CD14-positive monocyte (primary cell): ENCODE measurements around the gene WWC2. TPM values are rescaled to one million over a fixed set of nuclear protein-coding genes. Genes with fewer than 3 reads are reported as not detected.

Experiments used
- DNase-seq, 3 donors: peaks; one replicate each; pipeline ENCODE4 v3.0.0-alpha.2; 2011 to 2022
- H2AFZ ChIP-seq: 2 replicates; pipeline ENCODE4 v1.6.0; 2012; ENCODE audit warnings: mild to moderate bottlenecking, low read depth, low read length, inconsistent platforms; ENCODE audit not compliant: insufficient read depth, poor library complexity, severe bottlenecking
- H3K27ac ChIP-seq, 2 donors: 1 replicate in 1 of 2; 2 replicates in 1 of 2; pipeline ENCODE4 v1.5.1; 2012 to 2013; ENCODE audit warnings: low read length in 2 of 2, control low read depth in 1 of 2, inconsistent platforms in 1 of 2, low read depth in 1 of 2, mild to moderate bottlenecking in 1 of 2
- H3K27me3 ChIP-seq, 2 donors: one replicate each; pipeline versions ENCODE4 v1.6.0 to v1.6.1; 2011 to 2013; ENCODE audit warnings: low read length in 2 of 2; ENCODE audit not compliant: control insufficient read depth in 2 of 2, insufficient read depth in 2 of 2
- H3K36me3 ChIP-seq, 2 donors: replicated peaks in 1 of 2; 1 replicate in 1 of 2; 2 replicates in 1 of 2; pipeline versions ENCODE4 v1.5.1 to v1.6.1; 2012 to 2013; ENCODE audit warnings: low read length in 2 of 2, control low read depth in 1 of 2, inconsistent platforms in 1 of 2, mild to moderate bottlenecking in 1 of 2; ENCODE audit not compliant: insufficient read depth in 2 of 2, control insufficient read depth in 1 of 2
- H3K4me1 ChIP-seq, 2 donors: 1 replicate in 1 of 2; 2 replicates in 1 of 2; pipeline versions ENCODE4 v1.5.1 to v1.6.1; 2012 to 2013; ENCODE audit warnings: low read length in 2 of 2, control low read depth in 1 of 2, inconsistent platforms in 1 of 2, mild to moderate bottlenecking in 1 of 2, moderate library complexity in 1 of 2; ENCODE audit not compliant: insufficient read depth in 2 of 2, control insufficient read depth in 1 of 2
- H3K4me2 ChIP-seq: replicated peaks from 2 replicates; pipeline ENCODE3; 2012; ENCODE audit warnings: low read length, moderate library complexity, mild to moderate bottlenecking; ENCODE audit not compliant: poor library complexity, severe bottlenecking; ENCODE audit errors: extremely low read depth
- H3K4me3 ChIP-seq, 3 experiments: fragments of 200-600 bp in 1 of 3; sonication (generic) in 1 of 3; replicated peaks in 1 of 3; 1 replicate in 2 of 3; 2 replicates in 1 of 3; pipeline ENCODE4 v1.5.1; 2011 to 2013; ENCODE audit warnings: low read length in 3 of 3, mild to moderate bottlenecking in 3 of 3, control low read depth in 2 of 3, low read depth in 2 of 3, inconsistent platforms in 1 of 3, moderate library complexity in 1 of 3
- H3K79me2 ChIP-seq: 2 replicates; pipeline ENCODE4 v1.6.0; 2012; ENCODE audit warnings: mild to moderate bottlenecking, control low read depth, inconsistent platforms, low read length, moderate library complexity; ENCODE audit not compliant: insufficient read depth
- H3K9ac ChIP-seq: 2 replicates; pipeline ENCODE4 v1.6.0; 2017; ENCODE audit warnings: low read length, mild to moderate bottlenecking; ENCODE audit not compliant: insufficient read depth, poor library complexity, severe bottlenecking
- H3K9me3 ChIP-seq, 2 donors: replicated peaks in 1 of 2; 1 replicate in 1 of 2; 2 replicates in 1 of 2; pipeline versions ENCODE4 v1.5.1 to v1.6.1; 2012 to 2013; ENCODE audit warnings: low read length in 2 of 2, control low read depth in 1 of 2; ENCODE audit not compliant: control insufficient read depth in 1 of 2, insufficient read depth in 1 of 2
- H4K20me1 ChIP-seq: 2 replicates; pipeline ENCODE4 v1.6.0; 2012; ENCODE audit warnings: mild to moderate bottlenecking, low read length, control low read depth, moderate library complexity; ENCODE audit not compliant: insufficient read depth
- H3K27ac Mint-ChIP-seq, 7 donors: one replicate each; pipeline ENCODE4 v1.8.0; 2020; ENCODE audit warnings: mild to moderate bottlenecking in 7 of 7, mixed read lengths in 7 of 7, moderate library complexity in 6 of 7, inconsistent platforms in 2 of 7
- H3K27me3 Mint-ChIP-seq, 3 donors: one replicate each; pipeline ENCODE4 v1.8.0; 2021 to 2022; ENCODE audit warnings: low read depth in 3 of 3, mild to moderate bottlenecking in 3 of 3, mixed read lengths in 3 of 3, moderate library complexity in 3 of 3, inconsistent platforms in 1 of 3
- H3K36me3 Mint-ChIP-seq, 2 donors: one replicate each; pipeline ENCODE4 v1.8.0; 2020; ENCODE audit warnings: mixed read lengths in 2 of 2, inconsistent platforms in 1 of 2, mild to moderate bottlenecking in 1 of 2
- H3K4me1 Mint-ChIP-seq: one replicate; pipeline ENCODE4 v1.8.0; 2020; ENCODE audit warnings: mild to moderate bottlenecking, mixed read lengths
- H3K4me3 Mint-ChIP-seq, 2 donors: one replicate each; pipeline ENCODE4 v1.8.0; 2020; ENCODE audit warnings: mild to moderate bottlenecking in 2 of 2, mixed read lengths in 2 of 2, moderate library complexity in 1 of 2
- H3K9me3 Mint-ChIP-seq, 7 donors: one replicate each; pipeline ENCODE4 v1.8.0; 2020 to 2022; ENCODE audit warnings: mixed read lengths in 7 of 7, mild to moderate bottlenecking in 6 of 7, moderate library complexity in 6 of 7, inconsistent platforms in 2 of 7
- CTCF ChIP-seq: fragments of 200-600 bp; IDR thresholded peaks from one replicate; pipeline ENCODE4 v1.8.0; 2022; ENCODE audit warnings: antibody characterized with exemption, mild to moderate bottlenecking
- WGBS: methylation state at CpG from one replicate; pipeline ENCODE4 v1.1.5; 2013; ENCODE audit warnings: missing lambda C conversion rate; ENCODE audit not compliant: insufficient coverage; 5-methylcytosine and 5-hydroxymethylcytosine counted together
- intact Hi-C, 2 donors: fragments of 100-400 bp; cut with micrococcal nuclease; formaldehyde crosslinking; loops; one replicate each; pipeline versions ENCODE4 v1.15.0 to v1.15.1; 2023
- polyA plus RNA-seq, 3 donors: library from polyadenylated mRNA; depleted of rRNA in 1 of 3; unstranded in 2 of 3; stranded (reverse) in 1 of 3; fragments of 300-500 nt in 2 of 3; fragments of >200 nt in 1 of 3; fragmentation: Illumina TruSeq in 2 of 3; gene quantifications; 1 replicate in 2 of 3; 2 replicates in 1 of 3; pipeline ENCODE4 v1.2.3, GENCODE V29; 2012 to 2021

The WWC2 gene
- polyA plus RNA-seq, 3 donors, result 1.9 to 3.8 (median 2.9) TPM

GRCh38 chr4:183320211-183321059 lies 221.4 kb downstream of the WWC2 start, which contains the start of gene CLDN22:
Gene CLDN22 (minus strand): TSS chr4:183320276. CDS start chr4:183320218, 58 bp downstream.
- no peaks in the 10 kb centered on the region for H3K4me1 Mint-ChIP-seq
- WGBS, result no CpG with 5 or more reads among the region's 6 CpGs
- no peaks in the 10 kb centered on the region for H3K27me3 Mint-ChIP-seq
- intact Hi-C loops, result no loop called here
- no peak within 1 kb of the TSS for H3K27ac Mint-ChIP-seq
- no peak within 1 kb of the TSS for H3K4me3 Mint-ChIP-seq
- no peaks in the 10 kb centered on the region for H3K9me3 Mint-ChIP-seq
- H4K20me1 ChIP-seq, result no peaks in the 10 kb centered on the region
- no peak within 1 kb of the TSS for H3K4me2 ChIP-seq
- no peak for TF ChIP-seq CTCF
- no peak within 1 kb of the TSS for H3K4me3 ChIP-seq
- DNase-seq, result no peak
- H3K9me3 ChIP-seq, result no peaks in the 10 kb centered on the region
- no peak within 1 kb of the TSS for H3K9ac ChIP-seq
- no peak within 1 kb of the TSS for H2AFZ ChIP-seq
- no peaks in the 10 kb centered on the region for H3K27me3 ChIP-seq
- H3K4me1 ChIP-seq, result no peaks in the 10 kb centered on the region
- H3K27ac ChIP-seq, result no peak within 1 kb of the TSS
- H3K36me3 ChIP-seq, result no peaks in the 10 kb centered on the region
- H3K36me3 Mint-ChIP-seq, result peaks cover 0 to 5% of the 10 kb centered on the region in 2 donors
- no peaks in the 10 kb centered on the region for H3K79me2 ChIP-seq

- Mint-ChIP-seq H3K4me3 (no peak overlapping the region), H3K36me3 (peaks cover 0 to 4% of the 10 kb centered on the region in 2 donors), H3K27ac (no peak overlapping the region), H3K9me3 (no peaks in the 10 kb centered on the region), H3K4me1 (no peaks in the 10 kb centered on the region), H3K27me3 (no peaks in the 10 kb centered on the region)
- no peaks in the 10 kb centered on the region for H4K20me1 ChIP-seq
- no peaks in the 10 kb centered on the region for H3K4me1 ChIP-seq
- H3K36me3 ChIP-seq, result no peaks in the 10 kb centered on the region
- no peak for DNase-seq
- H2AFZ ChIP-seq, result no peak overlapping the region
- WGBS, result no CpG with 5 or more reads among the region's 2 CpGs
- no peak overlapping the region for H3K4me3 ChIP-seq
- no peaks in the 10 kb centered on the region for H3K79me2 ChIP-seq
- no peaks in the 10 kb centered on the region for H3K27me3 ChIP-seq
- no peak overlapping the region for H3K27ac ChIP-seq
- TF ChIP-seq CTCF, result no peak
- H3K9me3 ChIP-seq, result no peaks in the 10 kb centered on the region
- H3K4me2 ChIP-seq, result no peak overlapping the region
- no peak overlapping the region for H3K9ac ChIP-seq
- intact Hi-C loops, result no loop called here
Measured at GRCh38 chr4:183321079-183321478, 222.0 kb downstream of the WWC2 start.
